ENCODE data around the gene NDE1.

DNA sequence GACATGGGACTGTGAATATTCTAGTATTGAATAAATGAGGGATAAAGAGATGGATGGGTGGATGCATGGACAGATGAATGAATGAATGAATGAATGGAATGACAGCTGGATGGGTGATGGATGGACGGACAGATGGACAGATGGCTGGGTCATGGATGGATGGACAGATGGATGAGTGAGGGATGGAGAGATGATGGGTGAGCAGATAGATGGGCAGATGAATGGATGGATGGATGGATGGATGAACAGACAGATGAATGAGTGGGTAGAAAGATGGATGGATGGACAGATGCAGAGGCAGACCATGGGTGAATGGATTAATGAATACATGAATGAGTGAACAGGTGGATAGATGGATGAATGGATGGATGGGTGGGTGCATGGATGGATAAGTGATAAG is 110.1 kb downstream of the NDE1 start:
- TF ChIP-seq, protein P1, sequence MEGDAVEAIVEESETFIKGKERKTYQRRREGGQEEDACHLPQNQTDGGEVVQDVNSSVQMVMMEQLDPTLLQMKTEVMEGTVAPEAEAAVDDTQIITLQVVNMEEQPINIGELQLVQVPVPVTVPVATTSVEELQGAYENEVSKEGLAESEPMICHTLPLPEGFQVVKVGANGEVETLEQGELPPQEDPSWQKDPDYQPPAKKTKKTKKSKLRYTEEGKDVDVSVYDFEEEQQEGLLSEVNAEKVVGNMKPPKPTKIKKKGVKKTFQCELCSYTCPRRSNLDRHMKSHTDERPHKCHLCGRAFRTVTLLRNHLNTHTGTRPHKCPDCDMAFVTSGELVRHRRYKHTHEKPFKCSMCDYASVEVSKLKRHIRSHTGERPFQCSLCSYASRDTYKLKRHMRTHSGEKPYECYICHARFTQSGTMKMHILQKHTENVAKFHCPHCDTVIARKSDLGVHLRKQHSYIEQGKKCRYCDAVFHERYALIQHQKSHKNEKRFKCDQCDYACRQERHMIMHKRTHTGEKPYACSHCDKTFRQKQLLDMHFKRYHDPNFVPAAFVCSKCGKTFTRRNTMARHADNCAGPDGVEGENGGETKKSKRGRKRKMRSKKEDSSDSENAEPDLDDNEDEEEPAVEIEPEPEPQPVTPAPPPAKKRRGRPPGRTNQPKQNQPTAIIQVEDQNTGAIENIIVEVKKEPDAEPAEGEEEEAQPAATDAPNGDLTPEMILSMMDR (IDR thresholded peaks at IDR 0.05) = no peak
- no peak for TF ChIP-seq POLR2A (IDR thresholded peaks at IDR 0.05)
